HG03565 (cell line): Measurements from ENCODE around the gene DLG2.

Source experiments
- ATAC-seq: cut with Tn5 transposase; IDR thresholded peaks from one replicate; pipeline ENCODE4 v1.9.1; 2021; ENCODE audit warnings: mild to moderate bottlenecking, moderate library complexity; ENCODE audit not compliant: unreplicated experiment

The DLG2 gene

DNA sequence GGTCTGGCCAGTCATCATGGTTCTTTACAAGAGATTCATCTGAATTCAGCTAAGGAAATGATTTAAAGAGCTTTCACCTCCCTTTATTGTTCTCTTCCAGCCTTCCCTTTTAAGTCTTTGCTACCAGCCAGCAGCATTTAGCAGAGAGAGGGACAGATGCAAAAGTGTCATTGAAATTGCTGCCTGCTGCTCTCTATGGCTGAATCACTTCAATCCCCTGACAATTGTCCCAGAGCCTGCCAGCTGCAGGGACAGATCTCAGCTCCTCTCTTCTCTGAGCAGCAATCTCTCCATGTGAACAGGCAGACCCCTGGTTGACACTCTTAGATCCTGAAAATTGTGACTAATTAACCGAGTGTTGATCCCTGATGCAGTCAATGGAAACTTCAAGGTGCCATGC lies 1524.0 kb downstream of the DLG2 start:
- no peak for ATAC-seq

DNA sequence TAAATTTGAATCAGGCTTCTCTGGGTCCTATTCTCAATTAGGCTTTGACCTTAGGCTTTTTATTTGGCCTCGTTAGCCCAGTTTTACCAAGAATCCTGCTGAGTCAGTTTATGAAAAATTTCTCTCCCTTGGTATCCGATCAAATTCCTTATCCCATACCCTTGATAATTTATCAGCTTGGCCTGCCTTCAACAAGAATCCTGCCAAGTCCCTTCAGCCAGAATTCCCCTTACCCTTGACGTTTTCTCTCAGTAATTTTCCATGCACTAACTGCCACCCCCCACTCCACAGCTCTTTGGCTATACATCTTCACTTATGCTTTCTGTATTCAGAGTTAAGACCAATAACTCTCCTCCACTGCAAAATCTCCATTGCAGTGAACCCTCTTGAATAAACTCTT lies 1530.0 kb downstream of the DLG2 start:
- no peak for ATAC-seq

DNA sequence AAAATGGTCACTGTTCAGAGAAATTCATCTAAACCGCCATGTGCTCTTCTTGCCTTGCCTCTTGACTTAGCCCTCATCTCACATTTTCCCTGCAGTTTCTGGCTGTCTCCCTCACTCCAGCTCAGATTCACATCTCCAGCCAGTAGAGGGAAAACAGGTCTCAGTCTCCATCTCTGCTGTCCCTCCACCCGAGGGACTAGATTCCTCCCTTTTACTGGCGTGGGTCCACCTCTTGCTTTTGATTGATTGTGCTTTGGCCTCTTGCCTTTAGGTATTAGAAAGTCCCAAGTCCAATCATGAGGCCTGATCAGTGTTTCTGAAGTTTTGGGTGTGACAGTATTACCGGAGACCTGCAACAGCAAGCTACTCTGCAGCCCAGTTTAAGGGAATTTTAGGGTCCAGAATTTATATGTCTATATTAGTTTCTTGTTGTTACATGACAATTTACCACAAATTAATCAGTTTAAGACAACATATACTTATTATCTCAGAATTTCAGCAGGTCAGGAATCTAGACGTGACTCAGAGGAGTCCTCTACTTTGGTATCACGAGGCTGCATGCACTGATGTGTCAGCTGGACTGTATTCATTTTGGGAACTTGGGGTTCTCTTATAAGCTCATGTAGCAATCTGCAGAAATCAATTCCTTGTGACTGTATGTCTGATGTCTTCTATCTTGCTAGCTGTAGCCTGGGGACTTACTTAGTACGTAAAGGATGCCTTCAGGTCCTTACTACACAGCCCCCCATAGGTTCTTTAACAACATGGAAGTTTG lies 1535.7 kb downstream of the DLG2 start:
- no peak for ATAC-seq

DNA sequence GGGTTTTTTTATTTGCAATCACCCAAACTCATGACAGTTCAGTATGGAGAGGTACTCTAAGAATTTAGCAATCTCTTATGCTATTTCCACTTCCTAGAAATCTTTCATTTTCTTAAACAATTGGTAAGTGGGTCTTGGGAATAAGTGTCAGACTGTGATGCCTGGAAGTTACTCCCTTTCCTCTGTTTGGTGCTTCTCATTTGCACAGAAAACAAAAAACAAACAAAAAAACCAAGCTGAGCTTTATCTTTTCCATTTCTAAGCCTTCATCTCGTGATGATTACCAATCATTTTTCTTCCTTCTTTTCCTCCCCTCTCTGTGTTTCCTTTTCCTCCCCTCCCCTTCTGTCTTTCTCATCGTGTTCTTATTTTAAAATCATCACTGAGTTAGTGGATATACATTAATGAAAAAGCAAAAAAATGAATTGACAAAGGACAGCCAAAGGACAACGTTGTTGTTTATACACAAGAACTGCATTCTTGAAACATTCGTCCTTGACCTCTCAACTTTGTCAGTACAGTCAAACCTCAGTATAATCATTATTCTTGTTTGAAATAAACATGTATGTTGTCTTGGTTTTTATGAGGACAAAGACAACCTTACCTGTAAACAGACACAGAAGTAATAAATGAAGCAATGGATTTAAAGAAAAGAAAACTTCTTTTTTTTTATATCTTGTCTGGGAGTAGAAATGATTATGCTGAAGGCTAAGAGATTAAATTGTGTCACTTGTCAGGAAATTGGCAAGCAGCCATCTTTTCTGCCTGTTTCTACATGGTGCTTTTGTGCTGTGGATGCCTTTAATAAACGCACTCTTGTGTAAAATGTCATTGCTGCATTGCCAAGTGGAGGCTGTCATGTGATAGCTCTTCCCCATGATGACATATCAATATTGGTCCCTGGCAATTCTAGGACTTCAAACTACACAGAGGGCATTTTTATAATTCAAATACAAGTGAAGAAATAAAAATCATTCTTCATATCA lies 1537.8 kb downstream of the DLG2 start:
- ATAC-seq = no peak

DNA sequence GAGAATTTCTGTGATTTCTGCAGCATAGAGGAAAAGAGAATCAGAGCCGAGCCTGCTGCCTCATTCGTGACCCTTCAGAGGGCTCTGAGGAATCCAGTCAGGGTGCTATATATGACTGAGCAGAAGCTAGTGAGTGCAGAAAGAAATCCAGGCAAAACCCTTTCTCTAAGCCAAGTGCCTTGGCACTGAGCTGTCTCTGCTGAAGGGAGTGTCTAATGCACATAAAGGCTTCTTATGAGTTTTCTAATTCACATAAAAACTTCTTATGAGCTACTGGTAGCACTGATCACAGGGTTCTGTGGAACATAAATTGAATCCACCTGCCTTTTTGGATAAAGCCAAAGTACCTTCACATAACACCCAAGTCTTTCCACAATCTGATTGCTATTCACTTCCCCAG lies 1555.3 kb downstream of the DLG2 start:
- no peak for ATAC-seq

DNA sequence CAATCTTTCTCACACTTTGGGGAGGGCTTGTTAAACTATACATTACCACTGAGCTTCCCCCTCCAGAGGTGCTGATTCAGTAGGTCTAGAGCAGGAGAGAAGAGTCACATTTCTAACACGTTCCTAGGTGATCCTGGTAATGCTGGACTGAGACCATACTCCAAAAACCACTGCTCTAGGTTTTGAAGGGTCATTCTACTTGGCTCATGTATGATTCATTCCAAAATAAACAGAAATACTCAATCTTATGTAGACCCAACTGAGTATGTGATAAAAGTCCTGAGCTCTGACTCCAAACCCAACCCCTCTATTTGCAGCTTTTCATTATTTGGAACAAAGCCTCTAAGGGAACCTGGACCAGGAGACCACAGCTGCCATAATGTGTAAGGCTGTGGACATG lies 1558.1 kb downstream of the DLG2 start:
- ATAC-seq = no peak

DNA sequence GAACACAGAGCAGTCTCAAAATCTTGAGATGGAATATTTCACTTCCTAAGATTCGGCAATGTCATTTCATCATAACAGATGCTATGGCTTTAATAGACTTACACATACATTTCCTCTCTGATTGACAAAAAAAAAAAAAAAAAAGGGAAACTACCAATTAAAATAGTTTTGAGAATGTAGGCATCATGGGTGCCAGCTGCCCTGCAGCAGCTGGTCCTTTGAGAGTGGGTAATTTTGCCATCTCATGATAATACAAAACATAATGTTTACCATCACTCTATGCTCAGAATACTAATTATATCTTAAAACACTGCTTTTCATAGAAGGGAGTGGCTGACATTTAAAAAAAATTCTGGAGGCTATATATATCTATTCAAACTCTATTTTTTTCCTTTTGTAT lies 1565.4 kb downstream of the DLG2 start:
- ATAC-seq = no peak

DNA sequence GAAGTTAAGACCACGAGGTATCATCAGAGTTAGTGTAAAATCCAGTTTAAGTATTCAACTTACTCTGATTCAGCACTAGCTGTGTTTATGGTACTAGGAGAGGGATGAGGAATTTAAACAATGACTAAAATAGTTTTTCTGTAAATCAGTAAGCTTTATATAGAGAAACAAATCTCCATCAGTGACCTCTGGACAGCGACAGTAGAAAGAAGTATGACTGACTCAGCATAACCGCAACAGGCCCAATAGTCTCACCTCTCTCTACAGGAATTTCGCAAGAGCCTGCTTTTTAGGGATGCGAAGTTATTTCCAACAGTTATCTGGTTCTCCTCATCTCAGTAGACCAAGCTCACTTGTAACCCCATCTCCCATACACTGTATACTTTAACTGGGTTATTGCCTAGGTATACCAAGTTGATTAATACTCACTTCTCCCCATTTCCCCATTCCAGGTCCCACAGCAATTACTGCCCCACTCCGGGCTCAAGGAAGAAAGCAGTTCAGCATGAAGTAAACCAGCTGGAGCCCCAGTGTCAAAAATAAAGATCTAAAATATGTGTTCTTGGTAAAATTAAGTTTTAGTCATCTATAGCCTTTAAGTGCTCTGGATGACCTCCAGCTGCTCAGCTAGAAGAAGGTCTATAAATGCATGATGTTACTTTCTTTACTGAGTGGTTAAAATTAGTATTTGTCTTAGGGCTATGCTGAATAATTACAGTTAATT lies 1570.3 kb downstream of the DLG2 start:
- ATAC-seq = no peak

DNA sequence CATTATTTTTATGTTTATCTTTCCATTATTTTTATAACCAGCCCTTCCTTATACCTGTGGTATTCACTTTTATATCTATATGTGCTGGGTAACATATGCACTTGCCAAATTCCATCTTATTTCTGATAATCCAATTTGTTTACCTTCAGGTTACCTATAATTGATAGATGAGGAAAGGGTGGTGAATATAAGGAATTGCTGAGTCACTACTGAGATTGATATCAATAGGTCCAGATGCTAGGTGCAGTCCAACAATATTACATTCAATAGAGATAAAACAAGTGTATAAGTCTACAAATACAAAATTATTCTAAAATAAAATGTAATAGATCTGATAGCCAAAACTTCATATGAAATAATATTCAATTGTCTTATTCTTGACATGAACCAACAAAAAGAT lies 1582.0 kb downstream of the DLG2 start:
- ATAC-seq = no peak

DNA sequence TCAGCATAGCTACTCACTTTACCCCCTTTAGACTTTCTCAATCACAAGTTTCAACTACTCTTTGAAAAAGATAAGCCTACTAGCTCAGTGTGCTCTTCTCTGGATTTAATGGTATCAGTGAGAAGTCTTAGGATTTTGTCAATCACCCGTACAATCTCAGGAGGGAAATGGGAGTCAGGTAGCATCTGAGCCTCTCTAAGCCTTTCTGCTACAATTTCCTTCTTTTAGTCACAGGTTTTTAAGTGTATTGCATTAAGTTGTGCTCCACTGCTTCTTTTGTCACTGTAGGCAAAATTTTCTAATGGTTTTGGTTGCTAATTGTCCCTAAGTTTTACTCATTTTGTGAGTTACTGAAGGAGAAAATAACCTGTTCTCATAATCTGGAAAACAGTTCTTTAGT lies 1582.4 kb downstream of the DLG2 start:
- no peak for ATAC-seq

DNA sequence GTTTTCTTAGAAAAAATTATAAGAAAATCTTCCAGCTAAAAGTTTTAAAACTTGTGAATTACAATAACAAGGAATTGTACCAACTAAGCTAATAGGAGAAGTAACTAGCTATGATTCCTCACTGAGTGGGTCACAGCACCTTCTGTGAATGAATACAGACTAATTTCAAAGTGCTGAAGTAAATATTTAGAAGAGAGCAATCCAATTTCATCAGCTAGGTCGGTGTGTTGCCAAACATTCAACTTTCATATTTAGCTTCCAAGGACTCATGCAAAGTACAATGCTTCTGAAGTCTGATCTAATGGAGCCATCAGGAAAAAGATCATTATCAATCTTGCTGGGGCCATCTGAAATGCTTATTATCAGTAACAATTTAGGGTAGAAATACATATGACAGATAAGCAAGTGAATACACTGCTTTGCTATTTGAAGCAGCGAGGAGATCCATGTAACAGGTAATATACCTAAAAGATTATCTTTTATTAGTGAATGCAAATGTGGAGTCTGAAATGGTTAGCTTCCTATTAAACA lies 1590.4 kb downstream of the DLG2 start:
- ATAC-seq = no peak

DNA sequence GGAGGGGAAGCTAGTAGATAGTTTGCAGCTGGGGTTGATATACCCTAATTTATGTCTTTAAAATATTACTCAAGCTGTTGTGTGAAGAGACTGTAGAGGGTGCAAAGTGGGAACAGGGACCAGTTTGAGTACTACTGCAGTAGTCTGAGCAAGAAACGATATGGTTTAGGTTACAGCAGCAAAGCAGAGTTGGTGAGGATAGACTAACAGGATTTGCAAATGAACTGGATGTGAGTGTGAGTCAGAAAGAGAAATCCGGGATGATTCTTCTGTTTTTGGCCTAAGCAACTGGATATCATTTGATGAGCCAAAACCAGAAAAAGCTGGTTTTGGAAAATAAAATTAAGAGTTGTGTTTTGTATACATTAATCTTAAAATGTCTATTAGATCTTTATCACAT lies 1591.5 kb downstream of the DLG2 start:
- ATAC-seq = no peak

DNA sequence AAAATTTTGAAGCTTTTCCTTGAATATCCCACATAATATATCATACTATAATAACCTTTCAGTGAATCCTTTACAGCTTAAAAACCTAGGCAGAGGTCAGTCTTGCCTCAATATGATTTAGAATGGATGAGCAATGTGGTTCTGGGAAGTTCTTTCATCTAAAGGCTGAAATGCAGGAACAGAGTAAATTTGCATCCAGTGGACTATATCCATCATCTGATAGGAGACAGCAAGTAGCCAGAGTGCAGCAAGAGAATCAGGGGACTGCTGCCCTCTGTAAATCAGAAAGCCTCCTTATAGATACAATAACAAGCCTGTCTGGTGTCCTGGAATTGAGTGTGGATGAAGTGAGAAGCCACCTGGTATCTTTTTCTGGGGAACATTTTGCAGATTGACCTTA lies 1592.7 kb downstream of the DLG2 start:
- no peak for ATAC-seq

DNA sequence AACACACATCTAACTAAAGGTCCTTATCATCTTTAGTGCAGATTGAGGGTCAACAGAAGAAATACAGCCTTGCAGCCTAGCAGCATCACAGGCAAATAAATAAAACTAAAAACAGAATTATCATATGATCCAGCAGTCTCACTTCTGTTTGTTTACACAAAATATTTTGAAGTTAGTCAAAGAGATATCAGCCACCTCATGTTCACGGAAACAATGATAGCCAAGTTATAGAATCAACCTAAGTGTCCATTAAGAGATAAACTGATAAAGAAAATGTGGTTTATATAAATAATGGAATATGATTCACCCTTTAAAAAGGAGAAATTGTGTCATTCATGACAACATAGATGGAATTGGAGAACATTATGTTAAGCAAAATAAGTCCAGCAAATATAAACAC lies 1602.9 kb downstream of the DLG2 start:
- no peak for ATAC-seq

DNA sequence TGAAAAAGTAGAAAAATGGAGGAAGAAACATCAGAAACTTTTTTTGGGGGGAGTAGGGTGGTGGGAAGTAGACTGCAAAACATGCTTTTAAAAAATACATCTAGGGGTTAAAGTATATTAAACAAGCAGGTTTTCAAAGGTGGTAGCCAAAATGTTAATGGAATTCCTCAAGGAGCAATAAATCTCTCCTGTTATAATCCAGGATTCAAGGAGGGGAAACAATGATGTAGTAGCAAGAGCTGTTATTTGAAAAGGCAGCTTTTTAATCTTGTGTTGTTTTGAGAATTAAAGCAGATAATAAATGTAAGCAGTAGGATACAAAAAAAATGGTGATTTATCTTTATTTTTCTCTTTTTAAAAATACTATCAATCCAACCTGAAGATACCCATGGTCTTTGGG lies 1604.4 kb downstream of the DLG2 start:
- ATAC-seq = no peak

DNA sequence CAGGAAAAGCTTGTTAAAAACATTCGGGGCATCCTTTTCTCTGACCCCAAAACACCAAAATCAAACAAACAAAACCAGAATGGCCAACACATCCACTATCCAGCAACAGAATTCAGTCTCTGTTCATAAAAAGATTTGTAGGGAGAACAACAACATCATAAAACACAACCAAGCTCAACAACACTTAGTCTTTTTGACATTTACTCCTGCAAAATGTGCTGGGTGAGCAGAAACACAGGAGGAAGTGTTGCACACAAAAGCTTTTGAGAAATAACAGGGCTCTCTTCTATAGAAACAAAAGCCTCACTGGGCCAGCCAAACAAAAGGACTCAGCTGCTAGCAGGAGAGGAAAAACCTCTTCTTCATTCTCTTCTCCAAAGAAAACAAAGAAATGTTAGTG lies 1604.9 kb downstream of the DLG2 start:
- no peak for ATAC-seq

DNA sequence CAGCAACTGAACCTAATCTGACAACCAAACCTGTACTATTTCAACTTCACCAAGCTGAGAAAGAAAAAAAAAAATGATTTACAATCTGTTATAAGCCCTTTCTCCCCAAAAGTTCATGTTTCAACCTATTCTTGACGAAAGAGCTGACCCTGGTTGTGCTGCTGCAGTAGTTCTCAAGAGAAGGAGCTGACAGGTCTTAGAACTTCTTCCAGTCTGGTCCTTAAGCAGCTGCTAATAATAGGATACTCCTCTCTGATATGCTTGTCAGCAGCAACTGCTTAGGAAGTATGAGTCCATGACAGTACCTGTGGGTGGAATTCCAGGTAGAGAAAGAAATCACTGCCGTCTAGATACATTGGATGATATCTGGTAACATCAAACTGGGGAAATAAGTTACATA lies 1605.9 kb downstream of the DLG2 start:
- ATAC-seq = no peak

DNA sequence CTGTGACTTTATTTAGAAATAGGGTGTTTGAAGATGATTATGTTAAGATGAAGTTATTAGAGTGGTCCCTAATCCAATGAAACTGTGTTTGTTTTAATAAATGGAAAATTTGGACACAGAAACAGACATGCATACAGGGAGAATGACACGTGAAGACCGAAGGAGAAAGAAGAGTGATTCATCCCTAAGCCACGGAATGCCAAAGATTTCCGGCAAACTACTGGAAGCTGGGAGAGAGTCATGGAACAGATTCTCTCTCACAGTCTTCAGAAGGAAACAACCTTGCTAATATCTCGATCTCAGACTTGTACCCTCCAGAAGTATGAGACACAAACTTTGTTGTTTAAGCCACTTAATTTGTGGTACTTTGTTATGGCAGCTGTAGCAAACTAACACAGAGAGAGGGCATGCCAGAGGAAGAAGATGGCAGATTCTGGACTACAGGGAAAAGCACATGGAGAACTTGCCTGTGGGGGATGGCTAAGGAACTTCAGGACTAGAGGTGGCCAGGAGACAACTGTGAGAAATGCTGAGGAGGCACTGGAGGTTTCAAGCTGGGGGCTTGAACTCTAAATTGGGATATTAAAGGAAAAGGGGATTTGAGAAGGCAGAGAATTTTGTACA lies 1607.5 kb downstream of the DLG2 start:
- no peak for ATAC-seq

DNA sequence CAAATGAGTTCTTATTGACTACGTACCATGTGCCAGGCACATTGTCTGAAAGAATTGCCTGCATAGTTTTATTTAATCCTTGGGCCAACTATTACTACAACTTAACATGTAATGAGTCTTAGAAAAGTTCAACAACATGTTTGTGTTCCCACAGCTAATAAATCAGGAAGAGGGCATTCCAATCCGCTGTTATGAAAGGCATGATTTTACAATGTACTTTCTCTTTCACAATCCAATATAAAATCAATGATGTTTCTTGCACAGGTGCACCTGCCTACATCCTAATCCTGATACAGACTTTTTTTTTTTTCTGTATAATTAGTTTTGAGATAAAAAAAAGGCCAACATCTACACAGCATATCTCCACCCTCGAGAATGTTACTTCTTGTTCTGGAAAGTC lies 1612.6 kb downstream of the DLG2 start:
- no peak for ATAC-seq

DNA sequence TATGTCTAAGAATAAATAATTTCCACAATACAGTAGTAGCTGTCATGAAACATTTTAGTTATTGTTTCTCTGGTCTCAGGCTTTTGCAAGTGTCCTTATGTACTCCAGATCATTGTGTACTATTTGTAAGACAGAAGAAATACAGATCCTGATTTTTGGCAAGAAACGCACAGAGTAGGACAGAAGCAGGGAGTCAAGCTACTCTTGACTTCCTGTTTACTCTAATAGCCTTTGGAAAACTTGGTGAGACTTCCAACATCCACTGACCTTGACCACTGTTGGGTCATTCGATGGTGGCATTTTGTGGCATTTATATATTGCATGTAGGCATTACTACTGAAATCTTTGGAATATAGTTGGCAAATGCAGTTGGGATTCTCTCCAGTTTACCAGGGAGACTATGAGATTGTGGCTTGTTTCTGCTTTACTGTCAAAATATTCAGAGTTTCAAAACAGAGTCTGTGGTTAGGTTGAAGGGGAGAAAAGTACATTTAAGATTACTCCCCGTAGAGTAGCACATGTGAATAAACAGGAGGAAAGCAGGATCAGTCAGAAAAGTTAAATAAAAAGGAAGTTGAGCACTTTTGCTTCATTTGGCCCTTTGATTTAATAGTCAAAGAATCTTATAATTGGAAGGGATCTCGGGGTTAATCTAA lies 1614.8 kb downstream of the DLG2 start:
- no peak for ATAC-seq
